ENCODE results near the gene MVB12B.

The MVB12B gene

GRCh38 chr9:126475933-126476555, 149.4 kb downstream of the MVB12B start:
- no peak for TF ChIP-seq ZBTB7A (IDR thresholded peaks at IDR 0.05; ENCODE audit: low read depth)
- TF ChIP-seq TCF12 (IDR thresholded peaks at IDR 0.05; ENCODE audit: low read depth), result no peak
- TF ChIP-seq CEBPB (IDR thresholded peaks at IDR 0.05), result no peak
- TF ChIP-seq TAF1 (IDR thresholded peaks at IDR 0.05; ENCODE audit: low read depth), result no peak
- TF ChIP-seq REST (IDR thresholded peaks at IDR 0.05; ENCODE audit: low read depth), result no peak
- TF ChIP-seq CREB1 (IDR thresholded peaks at IDR 0.05; ENCODE audit: low read depth), result no peak
- TF ChIP-seq RAD21 (IDR thresholded peaks at IDR 0.05; ENCODE audit: low read depth), result no peak
- TF ChIP-seq TEAD4 (IDR thresholded peaks at IDR 0.05), result no peak
- no peak for TF ChIP-seq FOXM1 (IDR thresholded peaks at IDR 0.05; ENCODE audit: borderline replicate concordance, low read depth)
- no peak for TF ChIP-seq USF1 (IDR thresholded peaks at IDR 0.05)

GRCh38 chr9:126478216-126478981, 151.8 kb downstream of the MVB12B start:
- TF ChIP-seq TEAD4 (IDR thresholded peaks at IDR 0.05) (no peak), CREB1 (IDR thresholded peaks at IDR 0.05; ENCODE audit: low read depth) (no peak), YY1 (IDR thresholded peaks at IDR 0.05; ENCODE audit: low read depth) (no peak), USF1 (IDR thresholded peaks at IDR 0.05) (no peak), EGR1 (IDR thresholded peaks at IDR 0.05) (no peak), CEBPB (IDR thresholded peaks at IDR 0.05) (no peak), FOXM1 (IDR thresholded peaks at IDR 0.05; ENCODE audit: borderline replicate concordance, low read depth) (no peak), REST (IDR thresholded peaks at IDR 0.05; ENCODE audit: low read depth) (no peak), TAF1 (IDR thresholded peaks at IDR 0.05; ENCODE audit: low read depth) (no peak)
- TF ChIP-seq, protein P1, sequence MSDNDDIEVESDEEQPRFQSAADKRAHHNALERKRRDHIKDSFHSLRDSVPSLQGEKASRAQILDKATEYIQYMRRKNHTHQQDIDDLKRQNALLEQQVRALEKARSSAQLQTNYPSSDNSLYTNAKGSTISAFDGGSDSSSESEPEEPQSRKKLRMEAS (IDR thresholded peaks at IDR 0.05), result no peak

DNA sequence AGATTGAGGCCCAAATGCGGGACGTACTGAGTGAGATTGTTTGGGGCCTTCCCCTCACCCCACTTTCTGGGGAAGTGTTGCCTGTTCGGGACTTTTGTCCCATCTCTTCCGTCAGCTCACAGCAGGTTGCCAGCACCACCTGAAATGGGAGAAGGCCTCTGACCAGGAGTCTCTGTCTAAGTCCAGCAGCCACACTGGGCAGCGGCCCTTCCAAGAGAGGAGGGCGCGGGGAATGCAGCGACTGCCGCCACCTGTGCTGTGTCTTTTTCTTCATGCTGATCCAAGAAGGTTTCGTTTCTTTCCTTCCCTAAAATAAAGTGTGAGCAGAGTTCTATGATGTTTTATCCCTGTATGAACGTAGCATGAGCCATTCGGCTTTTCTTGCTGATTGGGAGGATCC, 152.9 kb downstream of the MVB12B start:
- TF ChIP-seq CEBPB (IDR thresholded peaks at IDR 0.05) (no peak), EP300 (IDR thresholded peaks at IDR 0.05; ENCODE audit: borderline replicate concordance) (no peak), TEAD4 (IDR thresholded peaks at IDR 0.05) (no peak), EGR1 (IDR thresholded peaks at IDR 0.05) (no peak), RAD21 (IDR thresholded peaks at IDR 0.05; ENCODE audit: low read depth) (no peak), CREB1 (IDR thresholded peaks at IDR 0.05; ENCODE audit: low read depth) (no peak), FOXM1 (IDR thresholded peaks at IDR 0.05; ENCODE audit: borderline replicate concordance, low read depth) (no peak), USF1 (IDR thresholded peaks at IDR 0.05) (no peak)

DNA sequence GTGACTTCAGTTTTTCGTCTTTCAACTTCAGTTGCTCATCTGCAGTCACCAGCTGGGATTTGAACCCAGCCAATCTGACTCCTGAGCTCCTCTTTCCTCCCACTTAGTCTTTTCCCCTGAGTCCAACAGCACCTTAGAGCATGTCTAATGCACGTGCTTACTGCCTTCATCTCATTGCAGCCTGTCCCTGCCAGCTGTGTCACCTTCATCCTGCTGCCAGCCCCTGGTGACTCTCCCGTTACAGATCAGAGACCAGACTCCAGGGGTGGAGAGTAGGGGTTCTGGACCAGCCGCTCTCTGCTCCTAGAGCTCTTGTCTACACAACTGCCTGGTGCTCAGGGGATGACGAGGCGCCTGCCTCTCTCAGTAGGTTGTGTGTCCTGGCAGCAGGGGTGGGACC, 154.2 kb downstream of the MVB12B start:
- TF ChIP-seq TAF1 (IDR thresholded peaks at IDR 0.05; ENCODE audit: low read depth) (no peak), TEAD4 (IDR thresholded peaks at IDR 0.05) (no peak), TCF12 (IDR thresholded peaks at IDR 0.05; ENCODE audit: low read depth) (no peak), REST (IDR thresholded peaks at IDR 0.05; ENCODE audit: low read depth) (no peak), CREB1 (IDR thresholded peaks at IDR 0.05; ENCODE audit: low read depth) (no peak), FOXM1 (IDR thresholded peaks at IDR 0.05; ENCODE audit: borderline replicate concordance, low read depth) (no peak), ZBTB7A (IDR thresholded peaks at IDR 0.05; ENCODE audit: low read depth) (no peak), EGR1 (IDR thresholded peaks at IDR 0.05) (no peak), EP300 (IDR thresholded peaks at IDR 0.05; ENCODE audit: borderline replicate concordance) (no peak)
- TF ChIP-seq, protein P1 (IDR thresholded peaks at IDR 0.05), result no peak

Data from Ishikawa (cell line).